ENCODE results near the gene HIKESHI. TPM values are rescaled to one million over a fixed set of nuclear protein-coding genes. Genes with fewer than 3 reads are reported as not detected.

The HIKESHI gene
- total and polyA plus RNA-seq, 2 experiments from 2014 or later, result 71.2 to 162 TPM

DNA sequence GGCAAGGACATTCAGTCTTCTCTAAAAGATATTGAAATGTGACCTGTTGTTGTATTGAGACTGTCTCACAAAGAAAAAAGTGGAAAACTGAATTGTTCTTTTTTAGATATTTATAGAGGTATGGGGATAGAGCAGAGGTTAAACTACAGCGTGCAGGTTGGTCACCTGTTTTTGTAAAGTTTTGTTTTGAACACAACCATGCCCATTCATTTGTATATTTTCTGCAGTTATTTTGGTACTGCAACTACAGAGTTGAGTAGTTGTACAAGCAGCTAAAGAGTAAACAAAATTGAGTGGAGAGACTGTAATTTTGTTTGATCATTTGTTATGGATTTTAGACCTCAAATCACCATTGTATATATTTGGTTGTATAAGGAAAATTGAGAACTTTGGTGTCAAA is 46.1 kb upstream of the HIKESHI start (continued):
- TF ChIP-seq, protein P1, sequence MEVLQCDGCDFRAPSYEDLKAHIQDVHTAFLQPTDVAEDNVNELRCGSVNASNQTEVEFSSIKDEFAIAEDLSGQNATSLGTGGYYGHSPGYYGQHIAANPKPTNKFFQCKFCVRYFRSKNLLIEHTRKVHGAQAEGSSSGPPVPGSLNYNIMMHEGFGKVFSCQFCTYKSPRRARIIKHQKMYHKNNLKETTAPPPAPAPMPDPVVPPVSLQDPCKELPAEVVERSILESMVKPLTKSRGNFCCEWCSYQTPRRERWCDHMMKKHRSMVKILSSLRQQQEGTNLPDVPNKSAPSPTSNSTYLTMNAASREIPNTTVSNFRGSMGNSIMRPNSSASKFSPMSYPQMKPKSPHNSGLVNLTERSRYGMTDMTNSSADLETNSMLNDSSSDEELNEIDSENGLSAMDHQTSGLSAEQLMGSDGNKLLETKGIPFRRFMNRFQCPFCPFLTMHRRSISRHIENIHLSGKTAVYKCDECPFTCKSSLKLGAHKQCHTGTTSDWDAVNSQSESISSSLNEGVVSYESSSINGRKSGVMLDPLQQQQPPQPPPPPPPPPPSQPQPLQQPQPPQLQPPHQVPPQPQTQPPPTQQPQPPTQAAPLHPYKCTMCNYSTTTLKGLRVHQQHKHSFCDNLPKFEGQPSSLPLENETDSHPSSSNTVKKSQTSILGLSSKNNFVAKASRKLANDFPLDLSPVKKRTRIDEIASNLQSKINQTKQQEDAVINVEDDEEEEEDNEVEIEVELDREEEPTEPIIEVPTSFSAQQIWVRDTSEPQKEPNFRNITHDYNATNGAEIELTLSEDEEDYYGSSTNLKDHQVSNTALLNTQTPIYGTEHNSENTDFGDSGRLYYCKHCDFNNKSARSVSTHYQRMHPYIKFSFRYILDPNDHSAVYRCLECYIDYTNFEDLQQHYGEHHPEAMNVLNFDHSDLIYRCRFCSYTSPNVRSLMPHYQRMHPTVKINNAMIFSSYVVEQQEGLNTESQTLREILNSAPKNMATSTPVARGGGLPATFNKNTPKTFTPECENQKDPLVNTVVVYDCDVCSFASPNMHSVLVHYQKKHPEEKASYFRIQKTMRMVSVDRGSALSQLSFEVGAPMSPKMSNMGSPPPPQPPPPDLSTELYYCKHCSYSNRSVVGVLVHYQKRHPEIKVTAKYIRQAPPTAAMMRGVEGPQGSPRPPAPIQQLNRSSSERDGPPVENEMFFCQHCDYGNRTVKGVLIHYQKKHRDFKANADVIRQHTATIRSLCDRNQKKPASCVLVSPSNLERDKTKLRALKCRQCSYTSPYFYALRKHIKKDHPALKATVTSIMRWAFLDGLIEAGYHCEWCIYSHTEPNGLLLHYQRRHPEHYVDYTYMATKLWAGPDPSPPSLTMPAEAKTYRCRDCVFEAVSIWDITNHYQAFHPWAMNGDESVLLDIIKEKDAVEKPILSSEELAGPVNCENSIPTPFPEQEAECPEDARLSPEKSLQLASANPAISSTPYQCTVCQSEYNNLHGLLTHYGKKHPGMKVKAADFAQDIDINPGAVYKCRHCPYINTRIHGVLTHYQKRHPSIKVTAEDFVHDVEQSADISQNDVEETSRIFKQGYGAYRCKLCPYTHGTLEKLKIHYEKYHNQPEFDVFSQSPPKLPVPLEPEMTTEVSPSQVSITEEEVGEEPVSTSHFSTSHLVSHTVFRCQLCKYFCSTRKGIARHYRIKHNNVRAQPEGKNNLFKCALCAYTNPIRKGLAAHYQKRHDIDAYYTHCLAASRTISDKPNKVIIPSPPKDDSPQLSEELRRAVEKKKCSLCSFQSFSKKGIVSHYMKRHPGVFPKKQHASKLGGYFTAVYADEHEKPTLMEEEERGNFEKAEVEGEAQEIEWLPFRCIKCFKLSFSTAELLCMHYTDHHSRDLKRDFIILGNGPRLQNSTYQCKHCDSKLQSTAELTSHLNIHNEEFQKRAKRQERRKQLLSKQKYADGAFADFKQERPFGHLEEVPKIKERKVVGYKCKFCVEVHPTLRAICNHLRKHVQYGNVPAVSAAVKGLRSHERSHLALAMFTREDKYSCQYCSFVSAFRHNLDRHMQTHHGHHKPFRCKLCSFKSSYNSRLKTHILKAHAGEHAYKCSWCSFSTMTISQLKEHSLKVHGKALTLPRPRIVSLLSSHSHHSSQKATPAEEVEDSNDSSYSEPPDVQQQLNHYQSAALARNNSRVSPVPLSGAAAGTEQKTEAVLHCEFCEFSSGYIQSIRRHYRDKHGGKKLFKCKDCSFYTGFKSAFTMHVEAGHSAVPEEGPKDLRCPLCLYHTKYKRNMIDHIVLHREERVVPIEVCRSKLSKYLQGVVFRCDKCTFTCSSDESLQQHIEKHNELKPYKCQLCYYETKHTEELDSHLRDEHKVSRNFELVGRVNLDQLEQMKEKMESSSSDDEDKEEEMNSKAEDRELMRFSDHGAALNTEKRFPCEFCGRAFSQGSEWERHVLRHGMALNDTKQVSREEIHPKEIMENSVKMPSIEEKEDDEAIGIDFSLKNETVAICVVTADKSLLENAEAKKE (CRISPR knock-in tag; IDR thresholded peaks at IDR 0.05), result no peak
- TF ChIP-seq ZNF114 (CRISPR knock-in tag; IDR thresholded peaks at IDR 0.05), result no peak

DNA sequence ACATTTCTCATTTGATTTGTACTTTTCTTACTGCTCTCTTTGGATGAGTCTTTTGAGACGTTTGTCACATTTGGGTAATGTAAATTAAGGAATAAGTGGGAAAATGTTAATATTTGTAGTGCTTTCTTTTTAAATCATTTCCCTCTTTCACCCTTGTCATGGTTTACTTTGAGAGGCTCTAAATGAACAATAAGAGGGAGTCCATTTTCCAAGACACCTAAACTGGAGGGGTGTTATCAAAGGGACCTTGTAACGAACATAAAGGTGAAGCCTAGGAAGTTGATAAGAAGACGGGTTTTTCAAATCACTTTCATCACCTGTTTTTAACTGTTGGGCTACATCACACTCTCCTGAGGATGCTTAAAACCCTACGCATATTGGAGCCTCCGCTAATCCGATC is 45.4 kb upstream of the HIKESHI start:
- Histone ChIP-seq H3K27me3 (ENCODE audit: insufficient read depth) (no peaks in the 10 kb centered on the region), H3F3A (replicated peaks; ENCODE audit: low read depth) (no peaks in the 10 kb centered on the region), H3K4me2 (no peak overlapping the region), H3K4me1 (ENCODE audit: insufficient read depth) (no peaks in the 10 kb centered on the region), H3K4me3 (no peak overlapping the region), H3K36me3 (ENCODE audit: insufficient read depth) (no peaks in the 10 kb centered on the region), H4K20me1 (replicated peaks; ENCODE audit: insufficient read depth) (no peaks in the 10 kb centered on the region), H3K27ac (ENCODE audit: low read depth) (no peak overlapping the region), H3K9me2 (ENCODE audit: insufficient read depth) (no peaks in the 10 kb centered on the region), H2AFZ (no peak overlapping the region), H3K79me2 (replicated peaks; ENCODE audit: insufficient read depth) (peaks cover 42% of the 10 kb centered on the region)
- H3K27me3 Mint-ChIP-seq (ENCODE audit: insufficient read depth, low read depth, poor library complexity), result peaks cover 2% of the 10 kb centered on the region
- H3K4me1 Mint-ChIP-seq, result no peaks in the 10 kb centered on the region
- no peaks in the 10 kb centered on the region for H3K9me3 Mint-ChIP-seq
- no peak overlapping the region for H3K4me3 Mint-ChIP-seq
- peaks cover 26% of the 10 kb centered on the region; the same call in 2 of the 3 replicates for H3K36me3 Mint-ChIP-seq (ENCODE audit: low read depth)
- no peak overlapping the region for H3K27ac Mint-ChIP-seq
- no peak for TF ChIP-seq EZH2 (IDR thresholded peaks at IDR 0.05; ENCODE audit: low read depth, unreplicated experiment)
- no peak for ATAC-seq
- no peak for DNase-seq (ENCODE audit: low spot score)

DNA sequence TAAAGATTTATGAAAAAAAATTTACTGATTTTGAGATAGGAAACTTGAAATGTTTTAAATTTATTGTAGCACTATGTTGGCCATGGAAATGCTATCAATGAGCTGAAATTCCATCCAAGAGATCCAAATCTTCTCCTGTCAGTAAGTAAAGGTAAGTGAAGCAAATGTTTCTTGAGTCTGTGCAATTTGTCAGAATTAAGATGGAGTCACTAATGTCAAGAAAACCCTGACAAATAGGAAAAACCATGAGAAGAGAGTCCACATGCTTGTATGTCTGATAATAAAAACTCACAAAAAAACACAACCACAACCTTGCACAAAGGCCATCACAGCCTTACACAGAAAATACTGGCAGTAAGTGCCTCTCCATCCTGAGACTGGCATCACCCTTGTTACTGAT is 44.6 kb upstream of the HIKESHI start:
- Histone ChIP-seq H3K4me1 (ENCODE audit: insufficient read depth) (no peaks in the 10 kb centered on the region), H3F3A (replicated peaks; ENCODE audit: low read depth) (no peaks in the 10 kb centered on the region), H3K79me2 (replicated peaks; ENCODE audit: insufficient read depth) (peaks cover 34% of the 10 kb centered on the region), H3K27ac (ENCODE audit: low read depth) (no peak overlapping the region), H3K9me2 (ENCODE audit: insufficient read depth) (no peaks in the 10 kb centered on the region), H2AFZ (no peak overlapping the region), H3K36me3 (ENCODE audit: insufficient read depth) (no peaks in the 10 kb centered on the region), H3K4me3 (no peak overlapping the region), H4K20me1 (replicated peaks; ENCODE audit: insufficient read depth) (no peaks in the 10 kb centered on the region), H3K4me2 (no peak overlapping the region), H3K27me3 (ENCODE audit: insufficient read depth) (no peaks in the 10 kb centered on the region)
- DNase-seq (ENCODE audit: low spot score), result no peak
- peaks cover 32% of the 10 kb centered on the region; the same call in 2 of the 3 replicates for H3K36me3 Mint-ChIP-seq (ENCODE audit: low read depth)
- no peaks in the 10 kb centered on the region for H3K4me1 Mint-ChIP-seq
- ATAC-seq, result no peak
- H3K27ac Mint-ChIP-seq, result no peak overlapping the region
- H3K27me3 Mint-ChIP-seq (ENCODE audit: insufficient read depth, low read depth, poor library complexity), result peaks cover 2% of the 10 kb centered on the region
- no peak overlapping the region for H3K4me3 Mint-ChIP-seq
- H3K9me3 Mint-ChIP-seq, result no peaks in the 10 kb centered on the region
- TF ChIP-seq ZNF114 (CRISPR knock-in tag; IDR thresholded peaks at IDR 0.05) (no peak), POLR2AphosphoS5 (IDR thresholded peaks at IDR 0.05; ENCODE audit: low read depth) (no peak), JUNB (IDR thresholded peaks at IDR 0.05; ENCODE audit: unreplicated experiment) (no peak), EZH2 (IDR thresholded peaks at IDR 0.05; ENCODE audit: low read depth, unreplicated experiment) (no peak), STAT1 (IDR thresholded peaks at IDR 0.05; ENCODE audit: unreplicated experiment) (no peak)
- TF ChIP-seq, protein P2, sequence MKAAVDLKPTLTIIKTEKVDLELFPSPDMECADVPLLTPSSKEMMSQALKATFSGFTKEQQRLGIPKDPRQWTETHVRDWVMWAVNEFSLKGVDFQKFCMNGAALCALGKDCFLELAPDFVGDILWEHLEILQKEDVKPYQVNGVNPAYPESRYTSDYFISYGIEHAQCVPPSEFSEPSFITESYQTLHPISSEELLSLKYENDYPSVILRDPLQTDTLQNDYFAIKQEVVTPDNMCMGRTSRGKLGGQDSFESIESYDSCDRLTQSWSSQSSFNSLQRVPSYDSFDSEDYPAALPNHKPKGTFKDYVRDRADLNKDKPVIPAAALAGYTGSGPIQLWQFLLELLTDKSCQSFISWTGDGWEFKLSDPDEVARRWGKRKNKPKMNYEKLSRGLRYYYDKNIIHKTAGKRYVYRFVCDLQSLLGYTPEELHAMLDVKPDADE (IDR thresholded peaks at IDR 0.05), result no peak
- TF ChIP-seq, protein P3, sequence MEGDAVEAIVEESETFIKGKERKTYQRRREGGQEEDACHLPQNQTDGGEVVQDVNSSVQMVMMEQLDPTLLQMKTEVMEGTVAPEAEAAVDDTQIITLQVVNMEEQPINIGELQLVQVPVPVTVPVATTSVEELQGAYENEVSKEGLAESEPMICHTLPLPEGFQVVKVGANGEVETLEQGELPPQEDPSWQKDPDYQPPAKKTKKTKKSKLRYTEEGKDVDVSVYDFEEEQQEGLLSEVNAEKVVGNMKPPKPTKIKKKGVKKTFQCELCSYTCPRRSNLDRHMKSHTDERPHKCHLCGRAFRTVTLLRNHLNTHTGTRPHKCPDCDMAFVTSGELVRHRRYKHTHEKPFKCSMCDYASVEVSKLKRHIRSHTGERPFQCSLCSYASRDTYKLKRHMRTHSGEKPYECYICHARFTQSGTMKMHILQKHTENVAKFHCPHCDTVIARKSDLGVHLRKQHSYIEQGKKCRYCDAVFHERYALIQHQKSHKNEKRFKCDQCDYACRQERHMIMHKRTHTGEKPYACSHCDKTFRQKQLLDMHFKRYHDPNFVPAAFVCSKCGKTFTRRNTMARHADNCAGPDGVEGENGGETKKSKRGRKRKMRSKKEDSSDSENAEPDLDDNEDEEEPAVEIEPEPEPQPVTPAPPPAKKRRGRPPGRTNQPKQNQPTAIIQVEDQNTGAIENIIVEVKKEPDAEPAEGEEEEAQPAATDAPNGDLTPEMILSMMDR (conservative IDR thresholded peaks at IDR 0.05; ENCODE audit: low read depth in 2 of 2), result no peak
